ENCODE measurements around the gene PRR27. TPM values are rescaled to one million over a fixed set of nuclear protein-coding genes. Genes with fewer than 3 reads are reported as not detected.

Gene PRR27
- not detected in 2 replicates for total RNA-seq (2011; cell fraction: chromatin; rRNA removed; ENCODE audit: low replicate concordance)
- total RNA-seq (2011; cell fraction: nucleolus; rRNA removed), result not detected in 2 replicates
- total RNA-seq (2011; cell fraction: nucleoplasm; rRNA removed), result not detected in 2 replicates
- total RNA-seq (2014; rRNA removed) (not detected in 2 replicates), total RNA-seq (2014; rRNA removed; fragmentation: Illumina TruSeq; extraction: Trizol) (not detected in 2 replicates), total RNA-seq (2015; rRNA removed; fragmentation: Illumina TruSeq; extraction: Trizol) (not detected in 2 replicates), total RNA-seq (2021) (not detected in 2 replicates), polyA plus RNA-seq (2011; rRNA removed) (not detected in 2 replicates), polyA plus RNA-seq (2014; fragmentation: Illumina TruSeq; extraction: Trizol) (not detected in 2 replicates), polyA plus RNA-seq (2014; fragmentation: Nextera tagmentation; extraction: Ambion mirVana) (not detected), polyA plus RNA-seq (2014; rRNA removed) (not detected in 2 replicates), polyA minus RNA-seq (2011; rRNA and poly(A)+ RNA removed) (not detected in 2 replicates), Bru-seq, nascent RNA (not detected), BruChase-seq, experiment 1, labeled RNA remaining after a 2-hour chase (not detected), BruChase-seq, experiment 2, labeled RNA remaining after a 6-hour chase (not detected)
- not detected in 2 replicates for polyA plus RNA-seq (2011; cell fraction: cytosol; rRNA removed)
- not detected in 2 replicates for polyA plus RNA-seq (2011; cell fraction: nucleus; rRNA removed)
- not detected in 2 replicates for polyA plus RNA-seq (2012)
- not detected in 2 replicates for polyA minus RNA-seq (2011; cell fraction: cytosol; rRNA and poly(A)+ RNA removed)
- polyA minus RNA-seq (2011; cell fraction: nucleus; rRNA and poly(A)+ RNA removed), result not detected in 2 replicates
- long read RNA-seq, experiment 1, result 0 reads
- long read RNA-seq, experiment 2, result 0 reads
- long read RNA-seq, experiment 3, result 0 reads

DNA sequence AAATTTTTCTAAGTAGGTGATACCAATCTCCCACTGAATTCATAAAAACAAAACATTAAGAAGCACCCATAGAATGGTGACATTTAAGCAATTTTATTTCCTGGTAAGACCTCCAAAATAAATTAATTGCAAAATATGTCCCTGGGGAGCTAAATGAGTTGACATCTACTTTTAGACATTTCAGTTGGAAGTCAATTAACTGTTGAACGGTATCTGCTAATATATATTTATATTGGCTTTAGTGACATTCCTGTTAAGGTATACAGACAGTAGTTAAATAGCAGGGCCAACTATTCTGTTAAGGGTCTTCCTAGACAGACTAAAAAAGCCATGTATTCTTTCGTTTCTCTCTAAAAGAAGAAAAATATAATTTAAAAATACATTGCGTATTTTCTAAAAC, at the start of gene PRR27:
PRR27 (plus strand) TSS at position 301 of the 400 bp plus-strand sequence. CDS start 139 bp downstream, outside the sequence.
- POLR2A ChIA-PET, result no interaction called here
- intact Hi-C loops (cut with micrococcal nuclease), result no loop called here
- Histone ChIP-seq H3K4me2 (ENCODE audit: insufficient read depth, low read length) (no peak within 1 kb of the TSS), H3K27ac (ENCODE audit: extremely low read depth, low read depth, low read length) (no peak within 1 kb of the TSS), H3K4me3 (no peak within 1 kb of the TSS), H3K9ac (ENCODE audit: insufficient read depth in 1 of 2, low read depth in 2 of 2, low read length in 2 of 2) (no peak within 1 kb of the TSS), H3K9me1 (ENCODE audit: control insufficient read depth, insufficient read depth, low read length) (no peaks in the 10 kb centered on the region), H2AFZ (ENCODE audit: low read depth, low read length) (no peak within 1 kb of the TSS), H3K36me3 (ENCODE audit: control insufficient read depth, insufficient read depth, low read length) (no peaks in the 10 kb centered on the region), H3K79me2 (ENCODE audit: control insufficient read depth, insufficient read depth, low read length) (no peaks in the 10 kb centered on the region), H3K27me3 (ENCODE audit: control insufficient read depth in 2 of 2, insufficient read depth in 2 of 2, low read length in 2 of 2) (no peaks in the 10 kb centered on the region), H3K4me1 (replicated peaks in 1 of 2; ENCODE audit: control insufficient read depth in 2 of 2, insufficient read depth in 2 of 2, low read length in 2 of 2) (no peaks in the 10 kb centered on the region), H4K20me1 (replicated peaks; ENCODE audit: control insufficient read depth, insufficient read depth, low read length) (no peaks in the 10 kb centered on the region), H3K9me3 (replicated peaks; ENCODE audit: control insufficient read depth, insufficient read depth, low read depth, low read length) (no peaks in the 10 kb centered on the region)
- ATAC-seq, result no peak
- no peak for FAIRE-seq
- no peak for DNase-seq (ENCODE audit: extremely low read depth in 1 of 4, low spot score in 3 of 4)
- BruUV-seq (replicated peaks), result no TSS peak
- CTCF ChIA-PET (ENCODE audit: low intra/inter-chr PET ratio), result no interaction called here
- 0% methylated on average over 3 of the region's 3 CpGs for WGBS (ENCODE audit: insufficient coverage, low coverage, missing lambda C conversion rate)
- in situ Hi-C loops (cut with MboI), result no loop called here
- TF ChIP-seq PHF8 (IDR thresholded peaks at IDR 0.05; ENCODE audit: borderline replicate concordance, low read length), result no peak
- TF ChIP-seq HDAC6 (IDR thresholded peaks at IDR 0.05; ENCODE audit: low read depth, low read length), result no peak
- no peak for TF ChIP-seq HOXB6 (CRISPR knock-in tag; IDR thresholded peaks at IDR 0.05; ENCODE audit: borderline replicate concordance)
- TF ChIP-seq TGIF2 (CRISPR knock-in tag; IDR thresholded peaks at IDR 0.05), result no peak
- no peak for TF ChIP-seq FOXJ2 (tag; IDR thresholded peaks at IDR 0.05)
- no peak for TF ChIP-seq ZNF75A (CRISPR knock-in tag; IDR thresholded peaks at IDR 0.05)
- TF ChIP-seq ZFPM2 (CRISPR knock-in tag; IDR thresholded peaks at IDR 0.05), result no peak
- no peak for TF ChIP-seq ARID3B (CRISPR knock-in tag; IDR thresholded peaks at IDR 0.05; ENCODE audit: borderline replicate concordance)
- TF ChIP-seq, protein P1, sequence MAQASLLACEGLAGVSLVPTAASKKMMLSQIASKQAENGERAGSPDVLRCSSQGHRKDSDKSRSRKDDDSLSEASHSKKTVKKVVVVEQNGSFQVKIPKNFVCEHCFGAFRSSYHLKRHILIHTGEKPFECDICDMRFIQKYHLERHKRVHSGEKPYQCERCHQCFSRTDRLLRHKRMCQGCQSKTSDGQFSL (CRISPR knock-in tag; IDR thresholded peaks at IDR 0.05), result no peak
- TF ChIP-seq, protein P1 (tag; IDR thresholded peaks at IDR 0.05), result no peak
- no peak for TF ChIP-seq HDGF (IDR thresholded peaks at IDR 0.05)
- no peak for TF ChIP-seq MIER1 (IDR thresholded peaks at IDR 0.05; ENCODE audit: low read depth)
- TF ChIP-seq, protein P2, sequence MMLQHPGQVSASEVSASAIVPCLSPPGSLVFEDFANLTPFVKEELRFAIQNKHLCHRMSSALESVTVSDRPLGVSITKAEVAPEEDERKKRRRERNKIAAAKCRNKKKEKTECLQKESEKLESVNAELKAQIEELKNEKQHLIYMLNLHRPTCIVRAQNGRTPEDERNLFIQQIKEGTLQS (IDR thresholded peaks at IDR 0.05), result no peak
- TF ChIP-seq, protein P2 (CRISPR knock-in tag; conservative IDR thresholded peaks at IDR 0.05), result no peak
- TF ChIP-seq ZNF695 (CRISPR knock-in tag; IDR thresholded peaks at IDR 0.05), result no peak
- TF ChIP-seq ARID3A (IDR thresholded peaks at IDR 0.05; ENCODE audit: borderline replicate concordance, low read depth, low read length), result no peak
